HEK293T (cell line): ENCODE data around the gene C2orf78.

Source experiments
- FOXA1 ChIP-seq: fragments of 450-650 bp; IDR thresholded peaks from 2 replicates; pipeline ENCODE4 v1.6.1; 2016; ENCODE audit warnings: mild to moderate bottlenecking
- FOXK2 ChIP-seq: fragments of 450-650 bp; IDR thresholded peaks from 2 replicates; pipeline ENCODE4 v1.6.1; 2016; ENCODE audit warnings: mild to moderate bottlenecking
- FOXM1 ChIP-seq: fragments of 450-650 bp; IDR thresholded peaks from 2 replicates; pipeline ENCODE4 v1.6.1; 2017; ENCODE audit warnings: mild to moderate bottlenecking, borderline replicate concordance
- HDGF ChIP-seq: fragments of 450-650 bp; IDR thresholded peaks from 2 replicates; pipeline ENCODE4 v1.6.1; 2017; ENCODE audit warnings: antibody characterized with exemption, borderline replicate concordance
- SUZ12 ChIP-seq: fragments of 450-650 bp; IDR thresholded peaks from 2 replicates; pipeline ENCODE4 v1.6.1; 2016; ENCODE audit warnings: mild to moderate bottlenecking
- TARDBP ChIP-seq: fragments of 450-650 bp; IDR thresholded peaks from 2 replicates; pipeline ENCODE4 v1.6.1; 2016

GRCh38 chr2:73838889-73839534 is 55.0 kb downstream of the C2orf78 start:
- no peak for TF ChIP-seq FOXK2
- TF ChIP-seq FOXA1, result no peak
- TF ChIP-seq SUZ12, result no peak
- no peak for TF ChIP-seq HDGF
- no peak for TF ChIP-seq TARDBP
- TF ChIP-seq FOXM1, result no peak
